ENCODE data around the gene DPY19L3. TPM values are rescaled to one million over a fixed set of nuclear protein-coding genes. Genes with fewer than 3 reads are reported as not detected.

The DPY19L3 gene
- total and polyA plus RNA-seq, 2 of the 4 experiments (the other 2 are of a cell fraction) = 29.6 to 36.5 TPM

DNA sequence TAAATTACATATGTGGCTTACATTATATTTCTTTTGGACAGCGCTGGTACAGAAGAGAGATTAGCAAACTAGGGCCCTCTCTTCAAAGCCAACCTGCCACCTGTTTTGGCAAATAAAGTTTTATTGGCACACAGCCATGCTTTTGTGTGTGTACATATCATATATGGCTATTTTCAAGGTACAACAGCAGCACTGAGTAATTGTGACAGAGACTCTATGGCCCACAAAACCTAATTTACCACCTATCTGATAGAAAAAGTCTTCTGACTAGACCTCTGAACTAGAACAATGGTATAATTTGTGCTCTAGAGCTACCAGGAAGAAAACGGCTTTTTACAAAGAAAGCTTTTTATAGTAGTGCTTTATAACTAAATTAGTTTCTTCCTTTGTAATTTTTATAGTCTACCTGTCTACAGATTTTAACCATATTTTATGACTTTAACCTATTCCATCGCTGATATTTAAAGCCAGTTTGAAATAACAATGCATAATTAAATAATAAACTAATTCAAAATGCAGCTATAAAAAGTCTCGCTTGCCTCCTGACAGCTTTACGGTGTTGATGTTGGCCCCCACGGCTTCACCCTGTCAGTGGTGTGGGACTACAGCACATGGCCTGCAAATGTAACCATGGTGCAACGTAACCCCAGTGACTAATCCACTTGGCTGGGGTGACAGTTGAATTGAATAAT is 17.7 kb upstream of the DPY19L3 start:
- Histone ChIP-seq H4K5ac (ENCODE audit: low read depth, low read length) (no peak overlapping the region), H2BK15ac (ENCODE audit: low read depth, low read length) (no peak overlapping the region), H3K9me3 (ENCODE audit: control insufficient read depth, insufficient read depth, low read length) (no peaks in the 10 kb centered on the region), H2BK120ac (ENCODE audit: low read depth, low read length) (no peak overlapping the region), H2BK5ac (ENCODE audit: low read depth, low read length, poor library complexity, severe bottlenecking) (no peak overlapping the region), H2AFZ (replicated peaks; ENCODE audit: low read length, poor library complexity) (no peak overlapping the region), H3K79me1 (ENCODE audit: low read depth in 1 of 2, low read length in 2 of 2) (peaks cover 6 to 7% of the 10 kb centered on the region in 2 experiments; a peak in 3 of 4 replicates), H3K23ac (ENCODE audit: low read depth, low read length) (no peak overlapping the region), H3K4ac (ENCODE audit: low read depth, low read length) (no peak overlapping the region), H3K18ac (ENCODE audit: low read depth, low read length) (no peak overlapping the region), H3K4me3 (ENCODE audit: insufficient read depth, low read depth, low read length) (no peak overlapping the region), H3K56ac (ENCODE audit: extremely low read depth, insufficient read depth, low read length) (no peak overlapping the region), H3K36me3 (ENCODE audit: control insufficient read depth, insufficient read depth, low read length) (peaks cover 16% of the 10 kb centered on the region), H3K4me1 (ENCODE audit: control insufficient read depth, insufficient read depth, low read length) (peaks cover 2% of the 10 kb centered on the region; the same call in 1 of the 2 replicates), H3K4me2 (ENCODE audit: low read depth, low read length) (no peak overlapping the region), H2BK20ac (ENCODE audit: low read depth, low read length) (no peak overlapping the region), H2AK5ac (ENCODE audit: low read depth, low read length) (no peak overlapping the region), H3K9me1 (ENCODE audit: insufficient read depth, low read length) (no peaks in the 10 kb centered on the region), H4K20me1 (ENCODE audit: insufficient read depth, low read length) (no peaks in the 10 kb centered on the region), H3K27ac (ENCODE audit: insufficient read depth, low read length) (no peak overlapping the region), H3K14ac (replicated peaks; ENCODE audit: low read depth, low read length) (no peak overlapping the region), H4K8ac (ENCODE audit: low read depth in 2 of 2, low read length in 2 of 2) (no peak overlapping the region), H2AK9ac (replicated peaks; ENCODE audit: low read depth, low read length, poor library complexity) (no peak overlapping the region), H4K91ac (ENCODE audit: insufficient read depth, low read depth, low read length) (no peak overlapping the region), H3K27me3 (ENCODE audit: control insufficient read depth, insufficient read depth, low read length) (no peaks in the 10 kb centered on the region), H3K9ac (ENCODE audit: low read depth, low read length) (no peak overlapping the region)
- 60% methylated on average over 1 of the region's 7 CpGs; no CpG with 5 or more reads in 1 of the 2 experiments for WGBS, 2 experiments (ENCODE audit: extremely low coverage in 2 of 2, insufficient read length in 1 of 2)
- intact Hi-C loops (cut with micrococcal nuclease) (no loop called here), dilution Hi-C loops (cut with HindIII; ENCODE audit: low sequenced_read_pairs, unreplicated experiment) (no loop called here), in situ Hi-C loops (cut with MboI; ENCODE audit: low sequenced_read_pairs) (no loop called here)
- CTCF ChIA-PET = interaction anchor here (1.0 to 1.4 kb wide), 2 partner anchors 10 to 13 kb away, joined by 4 read pairs; no protein-coding TSS in a partner anchor
- peak; percentile 7; the same call in 1 of the 2 replicates for TF ChIP-seq USF2 (IDR thresholded peaks at IDR 0.05; ENCODE audit: low read depth, low read length)
- TF ChIP-seq BHLHE40 (IDR thresholded peaks at IDR 0.05; ENCODE audit: low read depth, low read length) = no peak
- peak; percentile 35; the same call in 1 of the 2 replicates for TF ChIP-seq CEBPB (IDR thresholded peaks at IDR 0.05; ENCODE audit: low read depth, low read length)
- ATAC-seq (ENCODE audit: low read depth) = peak; percentile 44; the same call in 1 of the 2 replicates
- DNase-seq = peak; percentile 62
- BruUV-seq (replicated peaks) = no TSS peak
- POLR2A ChIA-PET (ENCODE audit: unreplicated experiment) = no interaction called here

All from IMR-90 (cell line).